SH-SY5Y (cell line): Measurements from ENCODE around the gene SETD5.

Experiments
- GATA2 ChIP-seq: IDR thresholded peaks from 2 replicates; pipeline ENCODE4 v1.6.1; 2011; ENCODE audit warnings: mild to moderate bottlenecking, low read depth, low read length
- GATA3 ChIP-seq: IDR thresholded peaks from 2 replicates; pipeline ENCODE4 v1.6.1; 2011; ENCODE audit warnings: low read depth, mild to moderate bottlenecking, low read length, moderate library complexity

Gene SETD5

GRCh38 chr3:9397332-9397905, at the start of gene SETD5:
TSS of gene SETD5 (plus strand) at chr3:9397615. CDS start at chr3:9428939, 31,324 bp downstream.
- TF ChIP-seq GATA3, result no peak
- TF ChIP-seq GATA2, result no peak

GRCh38 chr3:9347887-9348286, 49.5 kb upstream of the SETD5 start:
- TF ChIP-seq GATA3, result no peak
- no peak for TF ChIP-seq GATA2

- no peak for TF ChIP-seq GATA2
- TF ChIP-seq GATA3, result no peak
Observed at GRCh38 chr3:9349321-9350117, 47.9 kb upstream of the SETD5 start.

GRCh38 chr3:9351709-9352126, 45.7 kb upstream of the SETD5 start:
- TF ChIP-seq GATA2 (no peak), GATA3 (no peak)

- TF ChIP-seq GATA3 (no peak), GATA2 (no peak)
Observed at GRCh38 chr3:9352917-9353752, 44.3 kb upstream of the SETD5 start.

- no peak for TF ChIP-seq GATA2
- no peak for TF ChIP-seq GATA3
Observed at GRCh38 chr3:9361691-9362388, 35.6 kb upstream of the SETD5 start.

GRCh38 chr3:9362731-9363530, 34.5 kb upstream of the SETD5 start, which contains the start of gene THUMPD3:
TSS of gene THUMPD3 (plus strand) at chr3:9363054. CDS start at chr3:9365069, 2,015 bp downstream.
- TF ChIP-seq GATA2 (no peak), GATA3 (no peak)

GRCh38 chr3:9369508-9369907, 27.9 kb upstream of the SETD5 start:
- TF ChIP-seq GATA3, result no peak
- TF ChIP-seq GATA2, result no peak

- TF ChIP-seq GATA3 (no peak), GATA2 (no peak)
Observed at GRCh38 chr3:9373465-9373864, 23.9 kb upstream of the SETD5 start.

GRCh38 chr3:9377981-9378380, 19.4 kb upstream of the SETD5 start:
- TF ChIP-seq GATA2 (no peak), GATA3 (no peak)

- TF ChIP-seq GATA2 (no peak), GATA3 (no peak)
Observed at GRCh38 chr3:9379327-9379726, 18.1 kb upstream of the SETD5 start.

GRCh38 chr3:9380014-9380413, 17.4 kb upstream of the SETD5 start:
- no peak for TF ChIP-seq GATA2
- no peak for TF ChIP-seq GATA3

GRCh38 chr3:9384141-9384828, 13.1 kb upstream of the SETD5 start:
- TF ChIP-seq GATA2 (no peak), GATA3 (no peak)
